Measurements from ENCODE around the gene NDOR1. TPM values are rescaled to one million over a fixed set of nuclear protein-coding genes. Genes with fewer than 3 reads are reported as not detected.

The NDOR1 gene
- total and polyA plus RNA-seq, 2 donors (not counting 3 experiments of a cell fraction or from before 2014, with no cell fraction given) = 13.5 to 26.7 TPM

GRCh38 chr9:137228506-137228967 is 23.0 kb downstream of the NDOR1 start:
- H3K36me3 ChIP-seq (ENCODE audit: control insufficient read depth in 2 of 2, extremely low read depth in 1 of 2, insufficient read depth in 2 of 2, low read length in 2 of 2) = no peaks in the 10 kb centered on the region
- H3K9me3 ChIP-seq (replicated peaks; ENCODE audit: control insufficient read depth, insufficient read depth, low read length) = no peaks in the 10 kb centered on the region
- peaks cover 5% of the 10 kb centered on the region for H3K4me1 ChIP-seq (ENCODE audit: control insufficient read depth, extremely low read depth, insufficient read depth, low read length)
- ChIA-PET POLR2A (interaction anchor here (2.6 kb wide), 1 partner anchor 12 kb away, joined by 6 read pairs; the partner anchor contains the start of gene TUBB4B), CTCF (interaction anchor here (1.4 to 3.6 kb wide), 4 partner anchors 24 to 182 kb away, joined by 5 to 42 read pairs (median 13); partner anchors contain the start of genes DPP7 and NPDC1)
- H4K20me1 ChIP-seq (replicated peaks; ENCODE audit: control insufficient read depth, extremely low read depth, insufficient read depth, low read length) = no peaks in the 10 kb centered on the region
- H3K27me3 ChIP-seq (ENCODE audit: control insufficient read depth in 2 of 2, insufficient read depth in 2 of 2, low read length in 2 of 2) = no peaks in the 10 kb centered on the region
- intact Hi-C loops (cut with micrococcal nuclease) (no loop called here), dilution Hi-C loops (cut with MboI; ENCODE audit: extremely low pct_ligation_motif_present, low sequenced_read_pairs) (no loop called here)
- no TSS peak for BruUV-seq (replicated peaks)
- H2AFZ ChIP-seq (ENCODE audit: low read depth, low read length) = no peak overlapping the region
- FAIRE-seq (no peak), DNase-seq (ENCODE audit: low read depth, low spot score) (no peak)
- H3K4me2 ChIP-seq (ENCODE audit: insufficient read depth, low read length) = no peak overlapping the region
- no peaks in the 10 kb centered on the region for H3K9me1 ChIP-seq (replicated peaks; ENCODE audit: control insufficient read depth, extremely low read depth, insufficient read depth, low read length)
- TF ChIP-seq EZH2 (IDR thresholded peaks at IDR 0.05; ENCODE audit: borderline replicate concordance, low read depth, low read length, severe bottlenecking) (no peak), FOS (IDR thresholded peaks at IDR 0.05; ENCODE audit: borderline replicate concordance, insufficient read depth, low read length) (no peak), MYC (IDR thresholded peaks at IDR 0.05; ENCODE audit: low read depth, low read length) (no peak), GATA2 (IDR thresholded peaks at IDR 0.05; ENCODE audit: insufficient read depth, insufficient read length, low read depth, low read length) (no peak), JUN (IDR thresholded peaks at IDR 0.05; ENCODE audit: borderline replicate concordance, insufficient read depth, insufficient read length, low read depth) (no peak), MAX (IDR thresholded peaks at IDR 0.05; ENCODE audit: insufficient read depth, insufficient read length) (no peak), POLR2A (IDR thresholded peaks at IDR 0.05; ENCODE audit: low read depth, low read length) (no peak), CTCF (IDR thresholded peaks at IDR 0.05; ENCODE audit: extremely low read depth in 1 of 2, insufficient read depth in 1 of 2, low read depth in 1 of 2, low read length in 2 of 2) (no peak), POLR2AphosphoS5 (IDR thresholded peaks at IDR 0.05; ENCODE audit: insufficient read depth, low read depth, low read length) (no peak)
- no peak overlapping the region for H3K27ac ChIP-seq (ENCODE audit: insufficient read depth, low read depth, low read length)
- no peaks in the 10 kb centered on the region for H3K79me2 ChIP-seq (ENCODE audit: control insufficient read depth, insufficient read depth, low read length)
- H3K9ac ChIP-seq (replicated peaks; ENCODE audit: extremely low read depth, insufficient read depth, low read length) = no peak overlapping the region
- no peak overlapping the region for H3K4me3 ChIP-seq (replicated peaks in 1 of 3; ENCODE audit: insufficient read depth in 1 of 3, low read depth in 1 of 3, low read length in 3 of 3)

Measured in endothelial cell of umbilical vein (primary cell).